ENCODE results near the gene ABCG8.

The ABCG8 gene

GRCh38 chr2:43826305-43827250 is 12.2 kb upstream of the ABCG8 start:
- Histone ChIP-seq H3K27me3 (ENCODE audit: control insufficient read depth, insufficient read depth, low read length) (peaks cover 62% of the 10 kb centered on the region), H3K4me1 (ENCODE audit: control insufficient read depth, insufficient read depth, low read length) (no peaks in the 10 kb centered on the region), H3K4me3 (ENCODE audit: low read length) (no peak overlapping the region), H3K36me3 (ENCODE audit: insufficient read depth, low read length) (no peaks in the 10 kb centered on the region), H3K4me2 (ENCODE audit: low read length) (no peak overlapping the region), H3K9me3 (replicated peaks; ENCODE audit: low read length) (no peaks in the 10 kb centered on the region), H3K9ac (ENCODE audit: low read depth, low read length) (no peak overlapping the region)

GRCh38 chr2:43831543-43832294 is 7.1 kb upstream of the ABCG8 start:
- H3K4me1 ChIP-seq (ENCODE audit: control insufficient read depth, insufficient read depth, low read length) = no peaks in the 10 kb centered on the region
- no peak overlapping the region for H3K9ac ChIP-seq (ENCODE audit: low read depth, low read length)
- H3K4me3 ChIP-seq (ENCODE audit: low read length) = no peak overlapping the region

GRCh38 chr2:43832457-43832856 is 6.3 kb upstream of the ABCG8 start:
- H3K4me1 ChIP-seq (ENCODE audit: control insufficient read depth, insufficient read depth, low read length) = no peaks in the 10 kb centered on the region
- H3K9me3 ChIP-seq (replicated peaks; ENCODE audit: low read length) = no peaks in the 10 kb centered on the region
- H3K4me3 ChIP-seq (ENCODE audit: low read length) = no peak overlapping the region
- no peak overlapping the region for H3K4me2 ChIP-seq (ENCODE audit: low read length)
- H3K36me3 ChIP-seq (ENCODE audit: insufficient read depth, low read length) = no peaks in the 10 kb centered on the region
- H3K9ac ChIP-seq (ENCODE audit: low read depth, low read length) = no peak overlapping the region
- peaks cover 55% of the 10 kb centered on the region for H3K27me3 ChIP-seq (ENCODE audit: control insufficient read depth, insufficient read depth, low read length)

More at GRCh38 chr2:43831543-43832294, 7.1 kb upstream of the ABCG8 start:
- no peaks in the 10 kb centered on the region for H3K36me3 ChIP-seq (ENCODE audit: insufficient read depth, low read length)
- no peaks in the 10 kb centered on the region for H3K9me3 ChIP-seq (replicated peaks; ENCODE audit: low read length)
- peaks cover 51% of the 10 kb centered on the region for H3K27me3 ChIP-seq (ENCODE audit: control insufficient read depth, insufficient read depth, low read length)
- peak overlapping the region; percentile 55 for H3K4me2 ChIP-seq (ENCODE audit: low read length)

GRCh38 chr2:43837033-43837432 is 1.7 kb upstream of the ABCG8 start:
- no peak overlapping the region for H3K9ac ChIP-seq (ENCODE audit: low read depth, low read length)
- H3K36me3 ChIP-seq (ENCODE audit: insufficient read depth, low read length) = no peaks in the 10 kb centered on the region
- H3K4me1 ChIP-seq (ENCODE audit: control insufficient read depth, insufficient read depth, low read length) = no peaks in the 10 kb centered on the region
- no peaks in the 10 kb centered on the region for H3K9me3 ChIP-seq (replicated peaks; ENCODE audit: low read length)
- H3K27me3 ChIP-seq (ENCODE audit: control insufficient read depth, insufficient read depth, low read length) = peaks cover 61% of the 10 kb centered on the region
- no peak overlapping the region for H3K4me3 ChIP-seq (ENCODE audit: low read length)
- no peak overlapping the region for H3K4me2 ChIP-seq (ENCODE audit: low read length)

- Histone ChIP-seq H3K27me3 (ENCODE audit: control insufficient read depth, insufficient read depth, low read length) (peaks cover 61% of the 10 kb centered on the region), H3K36me3 (ENCODE audit: insufficient read depth, low read length) (no peaks in the 10 kb centered on the region), H3K9me3 (replicated peaks; ENCODE audit: low read length) (no peaks in the 10 kb centered on the region), H3K4me2 (ENCODE audit: low read length) (no peak overlapping the region), H3K4me1 (ENCODE audit: control insufficient read depth, insufficient read depth, low read length) (no peaks in the 10 kb centered on the region), H3K9ac (ENCODE audit: low read depth, low read length) (no peak overlapping the region), H3K4me3 (ENCODE audit: low read length) (no peak overlapping the region)
Observed at GRCh38 chr2:43837831-43838559, 776 bp upstream of the ABCG8 start.

GRCh38 chr2:43839776-43840564 is 1.2 kb downstream of the ABCG8 start:
- Histone ChIP-seq H3K9me3 (replicated peaks; ENCODE audit: low read length) (no peaks in the 10 kb centered on the region), H3K4me2 (ENCODE audit: low read length) (no peak overlapping the region), H3K36me3 (ENCODE audit: insufficient read depth, low read length) (no peaks in the 10 kb centered on the region), H3K4me3 (ENCODE audit: low read length) (no peak overlapping the region), H3K4me1 (ENCODE audit: control insufficient read depth, insufficient read depth, low read length) (no peaks in the 10 kb centered on the region), H3K27me3 (ENCODE audit: control insufficient read depth, insufficient read depth, low read length) (peaks cover 75% of the 10 kb centered on the region), H3K9ac (ENCODE audit: low read depth, low read length) (no peak overlapping the region)

- Histone ChIP-seq H3K9ac (ENCODE audit: low read depth, low read length) (no peak overlapping the region), H3K27me3 (ENCODE audit: control insufficient read depth, insufficient read depth, low read length) (peaks cover 73% of the 10 kb centered on the region)
Observed at GRCh38 chr2:43840965-43841364, 2.2 kb downstream of the ABCG8 start.

GRCh38 chr2:43841949-43842865 is 3.4 kb downstream of the ABCG8 start:
- H3K4me3 ChIP-seq (ENCODE audit: low read length) = no peak overlapping the region
- H3K27me3 ChIP-seq (ENCODE audit: control insufficient read depth, insufficient read depth, low read length) = peaks cover 76% of the 10 kb centered on the region
- no peak overlapping the region for H3K4me2 ChIP-seq (ENCODE audit: low read length)
- H3K9me3 ChIP-seq (replicated peaks; ENCODE audit: low read length) = no peaks in the 10 kb centered on the region
- H3K36me3 ChIP-seq (ENCODE audit: insufficient read depth, low read length) = no peaks in the 10 kb centered on the region
- H3K9ac ChIP-seq (ENCODE audit: low read depth, low read length) = no peak overlapping the region
- H3K4me1 ChIP-seq (ENCODE audit: control insufficient read depth, insufficient read depth, low read length) = no peaks in the 10 kb centered on the region

More at GRCh38 chr2:43840965-43841364, 2.2 kb downstream of the ABCG8 start:
- Histone ChIP-seq H3K36me3 (ENCODE audit: insufficient read depth, low read length) (no peaks in the 10 kb centered on the region), H3K4me1 (ENCODE audit: control insufficient read depth, insufficient read depth, low read length) (no peaks in the 10 kb centered on the region), H3K4me3 (ENCODE audit: low read length) (no peak overlapping the region), H3K4me2 (ENCODE audit: low read length) (no peak overlapping the region), H3K9me3 (replicated peaks; ENCODE audit: low read length) (no peaks in the 10 kb centered on the region)

GRCh38 chr2:43842866-43843226 is 4.1 kb downstream of the ABCG8 start:
- Histone ChIP-seq H3K36me3 (ENCODE audit: insufficient read depth, low read length) (no peaks in the 10 kb centered on the region), H3K9ac (ENCODE audit: low read depth, low read length) (no peak overlapping the region), H3K4me1 (ENCODE audit: control insufficient read depth, insufficient read depth, low read length) (no peaks in the 10 kb centered on the region), H3K4me2 (ENCODE audit: low read length) (no peak overlapping the region), H3K9me3 (replicated peaks; ENCODE audit: low read length) (no peaks in the 10 kb centered on the region), H3K4me3 (ENCODE audit: low read length) (no peak overlapping the region), H3K27me3 (ENCODE audit: control insufficient read depth, insufficient read depth, low read length) (peaks cover 72% of the 10 kb centered on the region)

- Histone ChIP-seq H3K36me3 (ENCODE audit: insufficient read depth, low read length) (no peaks in the 10 kb centered on the region), H3K4me1 (ENCODE audit: control insufficient read depth, insufficient read depth, low read length) (no peaks in the 10 kb centered on the region), H3K9ac (ENCODE audit: low read depth, low read length) (no peak overlapping the region), H3K4me3 (ENCODE audit: low read length) (no peak overlapping the region), H3K9me3 (replicated peaks; ENCODE audit: low read length) (no peaks in the 10 kb centered on the region), H3K27me3 (ENCODE audit: control insufficient read depth, insufficient read depth, low read length) (peaks cover 69% of the 10 kb centered on the region), H3K4me2 (ENCODE audit: low read length) (no peak overlapping the region)
Observed at GRCh38 chr2:43845181-43845580, 6.4 kb downstream of the ABCG8 start.
